B cell (primary cell): ENCODE measurements around the gene KCNJ10. TPM values are rescaled to one million over a fixed set of nuclear protein-coding genes. Genes with fewer than 3 reads are reported as not detected.

ENCODE experiments used
- ATAC-seq: fragments of 200-7000 bp; cut with Tn5 transposase; one replicate; pipeline ENCODE4 v1.10.0; 2021; ENCODE audit warnings: low read depth, mild to moderate bottlenecking, moderate number of reproducible peaks, moderate library complexity
- CTCF ChIA-PET: fragments of 350-600 bp; sonication (Branson Sonifier 250); formaldehyde crosslinking; loops from one replicate; lab custom pipeline; 2021; ENCODE audit warnings: antibody characterized with exemption, inconsistent platforms; lab: Charles Lee
- POLR2A ChIA-PET: fragments of 350-600 bp; sonication (Branson Sonifier 250); formaldehyde crosslinking; loops from one replicate; lab custom pipeline; 2021; ENCODE audit warnings: antibody characterized with exemption; lab: Charles Lee
- DNase-seq: peaks from one replicate; pipeline ENCODE4 v3.0.0; 2013
- H2AFZ ChIP-seq: 2 replicates; pipeline ENCODE4 v1.6.1; 2012; ENCODE audit warnings: mild to moderate bottlenecking, low read depth, low read length; ENCODE audit not compliant: insufficient read depth, poor library complexity, severe bottlenecking
- H3K27ac ChIP-seq, 2 donors: 1 replicate in 1 of 2; 2 replicates in 1 of 2; pipeline ENCODE4 v1.5.1; 2012 to 2013; ENCODE audit warnings: low read length in 2 of 2, mild to moderate bottlenecking in 2 of 2, moderate library complexity in 1 of 2
- H3K27me3 ChIP-seq, 4 experiments: fragments of 200-600 bp in 1 of 4; sonication (generic) in 1 of 4; replicated peaks in 1 of 4; 1 replicate in 2 of 4; 2 replicates in 2 of 4; pipeline versions ENCODE4 v1.6.1 to v1.7.0; 2013 to 2016; ENCODE audit warnings: low read length in 3 of 4, mild to moderate bottlenecking in 2 of 4, mixed read lengths in 1 of 4, moderate library complexity in 1 of 4; ENCODE audit not compliant: insufficient read depth in 4 of 4, control insufficient read depth in 3 of 4; ENCODE audit errors: control extremely low read depth in 1 of 4
- H3K36me3 ChIP-seq, 2 experiments: replicated peaks in 1 of 2; 1 replicate in 1 of 2; 2 replicates in 1 of 2; pipeline versions ENCODE4 v1.6.1 to v1.7.1; 2013; ENCODE audit warnings: low read length in 1 of 2; ENCODE audit not compliant: insufficient read depth in 2 of 2, control insufficient read depth in 1 of 2; ENCODE audit errors: control extremely low read depth in 1 of 2, extremely low read depth in 1 of 2
- H3K4me1 ChIP-seq, 2 donors: fragments of 200-600 bp in 1 of 2; sonication (generic) in 1 of 2; 1 replicate in 1 of 2; 2 replicates in 1 of 2; pipeline versions ENCODE4 v1.5.1 to v1.6.1; 2013 to 2017; ENCODE audit warnings: low read length in 2 of 2; ENCODE audit not compliant: control insufficient read depth in 2 of 2, insufficient read depth in 2 of 2
- H3K4me2 ChIP-seq: replicated peaks from 2 replicates; pipeline ENCODE3; 2012; ENCODE audit warnings: mild to moderate bottlenecking, low read depth, low read length; ENCODE audit not compliant: poor library complexity, severe bottlenecking
- H3K4me3 ChIP-seq, 5 experiments: fragments of 200-600 bp in 1 of 5; sonication (generic) in 1 of 5; 1 replicate in 3 of 5; 2 replicates in 2 of 5; pipeline versions ENCODE4 v1.5.1 to v1.7.0; 2011 to 2016; ENCODE audit warnings: low read length in 4 of 5, mild to moderate bottlenecking in 4 of 5, low read depth in 2 of 5, control low read depth in 1 of 5, moderate library complexity in 1 of 5; ENCODE audit not compliant: insufficient read depth in 1 of 5; ENCODE audit errors: control extremely low read depth in 1 of 5, extremely low read depth in 1 of 5
- H3K79me2 ChIP-seq: fragments of 200-600 bp; sonication (generic); one replicate; pipeline ENCODE4 v1.6.0; 2016; ENCODE audit warnings: low read length; ENCODE audit not compliant: control insufficient read depth, insufficient read depth
- H3K9ac ChIP-seq: fragments of 200-600 bp; sonication (generic); 2 replicates; pipeline ENCODE4 v1.6.1; 2017; ENCODE audit warnings: mild to moderate bottlenecking, low read length, moderate library complexity
- H3K9me3 ChIP-seq, 3 donors: one replicate each; pipeline versions ENCODE4 v1.6.1 to v1.7.1; 2013; ENCODE audit warnings: low read length in 2 of 3; ENCODE audit not compliant: control insufficient read depth in 2 of 3, insufficient read depth in 1 of 3; ENCODE audit errors: control extremely low read depth in 1 of 3
- H4K20me1 ChIP-seq: 2 replicates; pipeline ENCODE4 v1.6.0; 2012; ENCODE audit warnings: mild to moderate bottlenecking, low read length; ENCODE audit not compliant: insufficient read depth, control insufficient read depth, poor library complexity, severe bottlenecking
- H3K27ac Mint-ChIP-seq: one replicate; pipeline ENCODE4 v1.8.0; 2021; ENCODE audit warnings: mixed read lengths
- H3K27me3 Mint-ChIP-seq: one replicate; pipeline ENCODE4 v1.8.0; 2021; ENCODE audit warnings: mixed read lengths
- H3K4me1 Mint-ChIP-seq: one replicate; pipeline ENCODE4 v1.8.0; 2021; ENCODE audit warnings: mixed read lengths
- H3K4me3 Mint-ChIP-seq: one replicate; pipeline ENCODE4 v1.8.0; 2021; ENCODE audit warnings: mixed read lengths
- H3K9me3 Mint-ChIP-seq: one replicate; pipeline ENCODE4 v1.8.0; 2022; ENCODE audit warnings: mixed read lengths; ENCODE audit not compliant: insufficient read depth
- CTCF ChIP-seq: fragments of 200-600 bp; IDR thresholded peaks from one replicate; pipeline ENCODE4 v1.8.0; 2022; ENCODE audit warnings: antibody characterized with exemption, mild to moderate bottlenecking
- EZH2 ChIP-seq: IDR thresholded peaks from 2 replicates; pipeline ENCODE4 v1.6.1; 2012; ENCODE audit warnings: borderline replicate concordance, low read depth, mild to moderate bottlenecking, moderate library complexity, low read length; ENCODE audit not compliant: insufficient read depth, poor library complexity, severe bottlenecking
- WGBS: methylation state at CpG from one replicate; pipeline ENCODE4 v1.1.5; 2013; ENCODE audit warnings: missing lambda C conversion rate; ENCODE audit not compliant: insufficient coverage; 5-methylcytosine and 5-hydroxymethylcytosine counted together
- intact Hi-C: fragments of 100-400 bp; cut with micrococcal nuclease; formaldehyde crosslinking; loops from one replicate; pipeline ENCODE4 v1.10.0; 2022
- polyA plus RNA-seq: library from polyadenylated mRNA; depleted of rRNA; stranded (reverse); fragments of >200 nt; gene quantifications from 2 replicates; pipeline ENCODE4 v1.2.3, GENCODE V29; 2012
- total RNA-seq, 2 donors: library from RNA; stranded (reverse); fragments of 120-200 nt in 1 of 2; gene quantifications; 1 replicate in 1 of 2; 2 replicates in 1 of 2; pipeline versions ENCODE4 v1.2.3 to v1.2.4, GENCODE V29; 2013 to 2022

Gene KCNJ10
- total and polyA plus RNA-seq, 2 donors (not counting 1 experiment from before 2014, with no cell fraction given) = not detected

DNA sequence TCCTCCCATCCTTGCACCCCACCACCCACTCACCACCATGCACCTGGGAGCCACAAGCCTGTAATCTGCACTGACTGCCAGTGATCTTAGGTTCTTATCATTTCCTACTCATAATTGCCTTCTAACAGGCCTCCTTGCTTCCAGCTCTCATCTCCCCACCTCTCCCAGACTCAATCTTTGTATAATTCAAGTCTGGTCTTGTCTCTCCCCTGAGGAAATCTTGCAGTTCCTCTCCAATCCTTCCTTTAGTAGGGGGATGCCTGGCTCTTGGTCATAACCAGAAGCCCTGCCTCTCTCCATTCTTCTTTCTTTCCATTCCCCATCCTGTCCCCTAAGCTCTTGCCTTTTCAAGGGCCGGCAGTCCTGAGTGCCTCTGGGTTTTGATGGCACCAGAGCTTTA lies 66.0 kb downstream of the KCNJ10 start:
- Histone ChIP-seq H3K9ac (no peak overlapping the region), H3K4me2 (no peak overlapping the region), H3K79me2 (no peaks in the 10 kb centered on the region), H3K9me3 (no peaks in the 10 kb centered on the region), H3K4me3 (no peak overlapping the region), H3K36me3 (no peaks in the 10 kb centered on the region), H3K4me1 (no peaks in the 10 kb centered on the region), H2AFZ (no peak overlapping the region), H3K27ac (no peak overlapping the region), H4K20me1 (no peaks in the 10 kb centered on the region), H3K27me3 (peaks cover 0 to 2% (median 0%) of the 10 kb centered on the region in 4 experiments)
- ATAC-seq = no peak
- Mint-ChIP-seq H3K27me3 (peaks cover 9% of the 10 kb centered on the region), H3K9me3 (no peaks in the 10 kb centered on the region), H3K4me3 (no peak overlapping the region), H3K27ac (no peak overlapping the region), H3K4me1 (no peaks in the 10 kb centered on the region)
- intact Hi-C loops = no loop called here
- TF ChIP-seq EZH2 = no peak
- no peak for TF ChIP-seq CTCF
- CTCF ChIA-PET = interaction anchor here (0.9 to 11.2 kb wide), 7 partner anchors 10 to 852 kb away, joined by 3 to 252 read pairs (median 6); partner anchors contain the start of gene FCRL6
- 92% methylated on average over 1 of the region's 1 CpG for WGBS
- no peak for DNase-seq
- POLR2A ChIA-PET = no interaction called here

DNA sequence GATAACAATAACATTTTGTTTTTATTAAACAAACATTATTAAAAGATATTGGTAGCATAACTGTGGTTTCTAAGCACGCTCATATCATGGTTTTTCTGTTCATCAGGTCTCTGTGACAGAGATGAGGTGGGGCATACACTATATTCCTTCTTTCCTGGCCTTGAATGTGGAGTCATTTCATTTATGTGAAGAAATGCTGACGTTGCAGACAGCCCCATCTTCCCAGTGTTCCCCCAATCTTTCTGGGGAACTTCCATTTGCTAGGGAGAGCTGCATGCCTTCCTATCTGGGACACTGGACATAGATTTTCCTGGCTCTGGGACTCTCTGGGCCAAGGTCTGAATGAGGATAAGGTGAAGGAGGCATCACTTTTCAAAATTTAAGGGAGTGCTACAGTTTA lies 68.5 kb downstream of the KCNJ10 start:
- Mint-ChIP-seq H3K9me3 (no peaks in the 10 kb centered on the region), H3K4me1 (no peaks in the 10 kb centered on the region), H3K27ac (no peak overlapping the region), H3K27me3 (peaks cover 16% of the 10 kb centered on the region), H3K4me3 (no peak overlapping the region)
- no peak for TF ChIP-seq CTCF
- no peak for TF ChIP-seq EZH2
- CTCF ChIA-PET = interaction anchor here (0.6 to 11.2 kb wide), 5 partner anchors 65 to 680 kb away, joined by 3 to 252 read pairs (median 5); partner anchors contain the start of gene FCRL6
- intact Hi-C loops = no loop called here
- no peaks in the 10 kb centered on the region for H3K9me3 ChIP-seq
- ATAC-seq = no peak
- no peak overlapping the region for H3K4me2 ChIP-seq
- H3K27me3 ChIP-seq = peaks cover 0 to 7% (median 0%) of the 10 kb centered on the region in 4 experiments
- no peaks in the 10 kb centered on the region for H4K20me1 ChIP-seq
- no peaks in the 10 kb centered on the region for H3K79me2 ChIP-seq
- H3K4me1 ChIP-seq = no peaks in the 10 kb centered on the region
- no peak overlapping the region for H3K27ac ChIP-seq
- H3K36me3 ChIP-seq = no peaks in the 10 kb centered on the region
- H3K4me3 ChIP-seq = no peak overlapping the region
- no peak overlapping the region for H3K9ac ChIP-seq
- WGBS = no CpG with 5 or more reads among the region's 2 CpGs
- no peak for DNase-seq
- POLR2A ChIA-PET = no interaction called here
- H2AFZ ChIP-seq = no peak overlapping the region
